Erythroblast (primary cell): Measurements from ENCODE around the gene KMT5B.

Source experiments
- DNase-seq, 2 experiments: peaks; one replicate each; lab custom pipeline; 2025; lab: John Stamatoyannopoulos, UW
- GATA1 ChIP-seq: IDR thresholded peaks from 2 replicates; pipeline ENCODE4 v1.6.1; 2011; ENCODE audit warnings: low read depth, mild to moderate bottlenecking, control low read depth, low read length, moderate library complexity
- POLR2A ChIP-seq: IDR thresholded peaks from 2 replicates; pipeline ENCODE4 v1.6.1; 2011; ENCODE audit warnings: mild to moderate bottlenecking, low read length

The KMT5B gene

GRCh38 chr11:68118706-68119448 is 94.2 kb downstream of the KMT5B start:
- peak; percentile 13 for TF ChIP-seq POLR2A
- TF ChIP-seq GATA1: no peak
- DNase-seq: peak; percentile 44 to 51

GRCh38 chr11:68117853-68118470 is 95.1 kb downstream of the KMT5B start:
- no peak for TF ChIP-seq GATA1
- no peak for TF ChIP-seq POLR2A
- no peak for DNase-seq

GRCh38 chr11:68116974-68117373 is 96.1 kb downstream of the KMT5B start:
- TF ChIP-seq POLR2A: no peak
- TF ChIP-seq GATA1: no peak
- no peak for DNase-seq

- DNase-seq: no peak
- no peak for TF ChIP-seq POLR2A
Measured at GRCh38 chr11:68116126-68116525, 97.0 kb downstream of the KMT5B start.

- no peak for TF ChIP-seq POLR2A
- no peak for TF ChIP-seq GATA1
- DNase-seq: no peak
Measured at GRCh38 chr11:68115285-68115684, 97.8 kb downstream of the KMT5B start.

- DNase-seq: no peak
- TF ChIP-seq GATA1 (no peak), POLR2A (no peak)
Measured at GRCh38 chr11:68113986-68114385, 99.1 kb downstream of the KMT5B start.

GRCh38 chr11:68107689-68108088 is 105.4 kb downstream of the KMT5B start:
- TF ChIP-seq POLR2A (no peak), GATA1 (no peak)
- DNase-seq: no peak

GRCh38 chr11:68106165-68106940 is 106.7 kb downstream of the KMT5B start:
- no peak for TF ChIP-seq POLR2A
- TF ChIP-seq GATA1: no peak
- DNase-seq: no peak
